Activated naive CD4-positive, alpha-beta T cell treated with anti-CD3 and anti-CD28 coated beads for 36 hours (primary cell): ENCODE results near the gene HSD17B8. TPM values are rescaled to one million over a fixed set of nuclear protein-coding genes. Genes with fewer than 3 reads are reported as not detected.

Experiments
- CTCF ChIA-PET: fragments of 350-600 bp; sonication (Branson Sonifier 250); formaldehyde crosslinking; loops from one replicate; lab custom pipeline; 2021; ENCODE audit warnings: antibody characterized with exemption; lab: Charles Lee
- DNase-seq: peaks from one replicate; pipeline ENCODE4 v3.0.0-alpha.2; 2020
- H3K27ac Mint-ChIP-seq: one replicate; pipeline ENCODE4 v1.8.0; 2021; ENCODE audit warnings: mild to moderate bottlenecking, mixed read lengths
- H3K27me3 Mint-ChIP-seq: one replicate; pipeline ENCODE4 v1.8.0; 2021; ENCODE audit warnings: low read depth, mixed read lengths
- H3K36me3 Mint-ChIP-seq: one replicate; pipeline ENCODE4 v1.8.0; 2021; ENCODE audit warnings: low read depth, mixed read lengths
- H3K4me1 Mint-ChIP-seq: one replicate; pipeline ENCODE4 v1.8.0; 2021; ENCODE audit warnings: low read depth, mixed read lengths
- H3K4me3 Mint-ChIP-seq: one replicate; pipeline ENCODE4 v1.8.0; 2021; ENCODE audit warnings: mild to moderate bottlenecking, moderate library complexity, mixed read lengths
- H3K9me3 Mint-ChIP-seq: one replicate; pipeline ENCODE4 v1.8.0; 2021; ENCODE audit warnings: mixed read lengths
- intact Hi-C: fragments of 100-400 bp; cut with micrococcal nuclease; formaldehyde crosslinking; loops from one replicate; pipeline ENCODE4 v1.15.1; 2023
- total RNA-seq, 2 experiments: library from RNA; stranded (reverse); gene quantifications; one replicate each; pipeline ENCODE4 v1.2.3, GENCODE V29; 2021

HSD17B8 gene
- total RNA-seq = 10 to 100 TPM; 31.3 to 33.5 TPM

- H3K4me3 Mint-ChIP-seq = peak within 1 kb of the TSS; percentile 85
- DNase-seq = peak; percentile 94
- H3K36me3 Mint-ChIP-seq = peaks cover 31% of the 10 kb centered on the region
- no peaks in the 10 kb centered on the region for H3K9me3 Mint-ChIP-seq
- intact Hi-C loops = loop anchor here (1.0 to 10.0 kb wide), 6 partner anchors 38 to 1010 kb away; partner anchors contain the start of genes GPSM3, KIFC1, PBX2 and PSMB8
- peaks cover 66% of the 10 kb centered on the region for H3K4me1 Mint-ChIP-seq
- CTCF ChIA-PET = interaction anchor here (1.6 kb wide), 1 partner anchor 44 kb away, joined by 9 read pairs; no protein-coding TSS in a partner anchor
- H3K27me3 Mint-ChIP-seq = no peaks in the 10 kb centered on the region
- peak within 1 kb of the TSS; percentile 90 for H3K27ac Mint-ChIP-seq
These were observed at the start of gene HSD17B8 for GRCh38 chr6:33204415-33205190. TSS of gene HSD17B8 (plus strand) at chr6:33204655. CDS start at chr6:33204669, 14 bp downstream.

- H3K4me1 Mint-ChIP-seq = peaks cover 6% of the 10 kb centered on the region
- intact Hi-C loops = no loop called here
- no peaks in the 10 kb centered on the region for H3K36me3 Mint-ChIP-seq
- peaks cover 9% of the 10 kb centered on the region for H3K9me3 Mint-ChIP-seq
- H3K4me3 Mint-ChIP-seq = no peak overlapping the region
- H3K27ac Mint-ChIP-seq = no peak overlapping the region
- peaks cover 4% of the 10 kb centered on the region for H3K27me3 Mint-ChIP-seq
- no peak for DNase-seq
- CTCF ChIA-PET = interaction anchor here (0.6 to 1.2 kb wide), 2 partner anchors 92 to 164 kb away, joined by 3 read pairs; no protein-coding TSS in a partner anchor
These were observed 47.9 kb upstream of the HSD17B8 start for GRCh38 chr6:33156561-33156960.

- intact Hi-C loops = no loop called here
- H3K4me1 Mint-ChIP-seq = peaks cover 10% of the 10 kb centered on the region
- CTCF ChIA-PET = interaction anchor here (0.6 to 1.2 kb wide), 2 partner anchors 91 to 165 kb away, joined by 3 read pairs; no protein-coding TSS in a partner anchor
- H3K9me3 Mint-ChIP-seq = peaks cover 7% of the 10 kb centered on the region
- no peak overlapping the region for H3K27ac Mint-ChIP-seq
- no peaks in the 10 kb centered on the region for H3K36me3 Mint-ChIP-seq
- peaks cover 4% of the 10 kb centered on the region for H3K27me3 Mint-ChIP-seq
- H3K4me3 Mint-ChIP-seq = no peak overlapping the region
- no peak for DNase-seq
These were observed 47.5 kb upstream of the HSD17B8 start for GRCh38 chr6:33156964-33157363.

- Mint-ChIP-seq H3K36me3 (no peaks in the 10 kb centered on the region), H3K27ac (no peak overlapping the region), H3K4me1 (peaks cover 12% of the 10 kb centered on the region), H3K9me3 (no peaks in the 10 kb centered on the region), H3K27me3 (no peaks in the 10 kb centered on the region), H3K4me3 (no peak overlapping the region)
- intact Hi-C loops = loop anchor here (5.0 kb wide), 1 partner anchor 43 kb away; no protein-coding TSS in a partner anchor
- CTCF ChIA-PET = interaction anchor here (1.1 to 6.2 kb wide), 5 partner anchors 11 to 88 kb away, joined by 3 to 57 read pairs (median 10); no protein-coding TSS in a partner anchor
- DNase-seq = no peak
These were observed 44.4 kb upstream of the HSD17B8 start for GRCh38 chr6:33160096-33160495.

- no peak for DNase-seq
- intact Hi-C loops = loop anchor here (1.0 to 5.0 kb wide), 3 partner anchors 36 to 87 kb away; no protein-coding TSS in a partner anchor
- Mint-ChIP-seq H3K27me3 (no peaks in the 10 kb centered on the region), H3K36me3 (no peaks in the 10 kb centered on the region), H3K27ac (no peak overlapping the region), H3K4me3 (no peak overlapping the region), H3K4me1 (peaks cover 12% of the 10 kb centered on the region), H3K9me3 (no peaks in the 10 kb centered on the region)
- CTCF ChIA-PET = interaction anchor here (1.0 to 6.2 kb wide), 8 partner anchors 11 to 201 kb away, joined by 3 to 57 read pairs (median 3); no protein-coding TSS in a partner anchor
These were observed 43.6 kb upstream of the HSD17B8 start for GRCh38 chr6:33160728-33161344.

- no peak overlapping the region for H3K27ac Mint-ChIP-seq
- CTCF ChIA-PET = interaction anchor here (0.7 to 6.2 kb wide), 10 partner anchors 12 to 200 kb away, joined by 3 to 57 read pairs (median 3); no protein-coding TSS in a partner anchor
- no peaks in the 10 kb centered on the region for H3K36me3 Mint-ChIP-seq
- intact Hi-C loops = loop anchor here (1.0 to 5.0 kb wide), 3 partner anchors 36 to 87 kb away; no protein-coding TSS in a partner anchor
- no peaks in the 10 kb centered on the region for H3K9me3 Mint-ChIP-seq
- no peaks in the 10 kb centered on the region for H3K27me3 Mint-ChIP-seq
- H3K4me3 Mint-ChIP-seq = peak overlapping the region; percentile 78
- peaks cover 12% of the 10 kb centered on the region for H3K4me1 Mint-ChIP-seq
- peak; percentile 85 for DNase-seq
These were observed 42.8 kb upstream of the HSD17B8 start for GRCh38 chr6:33161354-33162331.

- H3K36me3 Mint-ChIP-seq = no peaks in the 10 kb centered on the region
- no peak overlapping the region for H3K27ac Mint-ChIP-seq
- peaks cover 12% of the 10 kb centered on the region for H3K4me1 Mint-ChIP-seq
- intact Hi-C loops = loop anchor here (5.0 kb wide), 1 partner anchor 46 kb away; no protein-coding TSS in a partner anchor
- no peaks in the 10 kb centered on the region for H3K27me3 Mint-ChIP-seq
- no peak overlapping the region for H3K4me3 Mint-ChIP-seq
- no peaks in the 10 kb centered on the region for H3K9me3 Mint-ChIP-seq
- CTCF ChIA-PET = interaction anchor here (4.4 to 6.2 kb wide), 2 partner anchors 34 to 84 kb away, joined by 21 to 57 read pairs; no protein-coding TSS in a partner anchor
- no peak for DNase-seq
These were observed 40.9 kb upstream of the HSD17B8 start for GRCh38 chr6:33163540-33163939.

- CTCF ChIA-PET = interaction anchor here (0.6 to 6.2 kb wide), 3 partner anchors 34 to 154 kb away, joined by 4 to 57 read pairs (median 21); no protein-coding TSS in a partner anchor
These were observed 40.3 kb upstream of the HSD17B8 start for GRCh38 chr6:33164176-33164575.

GRCh38 chr6:33164665-33165373 lies 39.6 kb upstream of the HSD17B8 start:
- no peaks in the 10 kb centered on the region for H3K36me3 Mint-ChIP-seq
- no peaks in the 10 kb centered on the region for H3K9me3 Mint-ChIP-seq
- H3K4me1 Mint-ChIP-seq = peaks cover 12% of the 10 kb centered on the region
- H3K4me3 Mint-ChIP-seq = no peak overlapping the region
- CTCF ChIA-PET = interaction anchor here (4.4 kb wide), 1 partner anchor 33 kb away, joined by 21 read pairs; no protein-coding TSS in a partner anchor
- no peak for DNase-seq
- intact Hi-C loops = loop anchor here (5.0 kb wide), 1 partner anchor 48 kb away; no protein-coding TSS in a partner anchor
- H3K27me3 Mint-ChIP-seq = no peaks in the 10 kb centered on the region
- H3K27ac Mint-ChIP-seq = no peak overlapping the region

More at GRCh38 chr6:33164176-33164575, 40.3 kb upstream of the HSD17B8 start:
- H3K4me3 Mint-ChIP-seq = no peak overlapping the region
- H3K4me1 Mint-ChIP-seq = peaks cover 12% of the 10 kb centered on the region
- intact Hi-C loops = loop anchor here (5.0 kb wide), 1 partner anchor 47 kb away; no protein-coding TSS in a partner anchor
- H3K36me3 Mint-ChIP-seq = no peaks in the 10 kb centered on the region
- no peaks in the 10 kb centered on the region for H3K9me3 Mint-ChIP-seq
- no peaks in the 10 kb centered on the region for H3K27me3 Mint-ChIP-seq
- DNase-seq = no peak
- H3K27ac Mint-ChIP-seq = no peak overlapping the region

- no peak for DNase-seq
- CTCF ChIA-PET = no interaction called here
- intact Hi-C loops = no loop called here
- Mint-ChIP-seq H3K4me3 (no peak overlapping the region), H3K9me3 (no peaks in the 10 kb centered on the region), H3K27ac (no peak overlapping the region), H3K36me3 (no peaks in the 10 kb centered on the region), H3K4me1 (peaks cover 12% of the 10 kb centered on the region), H3K27me3 (no peaks in the 10 kb centered on the region)
These were observed 38.7 kb upstream of the HSD17B8 start for GRCh38 chr6:33165581-33166258.
